Activated CD4-positive, alpha-beta T cell treated with anti-CD3 and anti-CD28 coated beads, Interleukin-2, amount 10 ng/mL, durations not matched to agents 7 days and 5 days (primary cell): ENCODE results near the gene XPO6. TPM values are rescaled to one million over a fixed set of nuclear protein-coding genes. Genes with fewer than 3 reads are reported as not detected.

Experiments
- CTCF ChIA-PET: fragments of 350-600 bp; sonication (Branson Sonifier 250); formaldehyde crosslinking; loops from one replicate; lab custom pipeline; 2021; ENCODE audit warnings: antibody characterized with exemption; lab: Charles Lee
- POLR2A ChIA-PET: fragments of 350-600 bp; sonication (Branson Sonifier 250); formaldehyde crosslinking; loops from one replicate; lab custom pipeline; 2021; ENCODE audit warnings: antibody characterized with exemption; lab: Charles Lee
- DNase-seq: peaks from one replicate; pipeline ENCODE4 v3.0.0-alpha.2; 2020
- H3K27ac Mint-ChIP-seq: one replicate; pipeline ENCODE4 v1.8.0; 2021; ENCODE audit warnings: mild to moderate bottlenecking, moderate library complexity, mixed read lengths
- H3K27me3 Mint-ChIP-seq: one replicate; pipeline ENCODE4 v1.8.0; 2021; ENCODE audit warnings: mixed read lengths
- H3K36me3 Mint-ChIP-seq: one replicate; pipeline ENCODE4 v1.8.0; 2021; ENCODE audit warnings: low read depth, mixed read lengths
- H3K4me1 Mint-ChIP-seq: one replicate; pipeline ENCODE4 v1.8.0; 2021; ENCODE audit warnings: mixed read lengths
- H3K4me3 Mint-ChIP-seq: one replicate; pipeline ENCODE4 v1.8.0; 2021; ENCODE audit warnings: mild to moderate bottlenecking, moderate library complexity, mixed read lengths
- H3K9me3 Mint-ChIP-seq: one replicate; pipeline ENCODE4 v1.8.0; 2021; ENCODE audit warnings: mixed read lengths
- total RNA-seq, 2 experiments: library from RNA; stranded (reverse); gene quantifications; one replicate each; pipeline ENCODE4 v1.2.3, GENCODE V29; 2021

Gene XPO6
- total RNA-seq, 2 experiments from 2014 or later, result 237 to 304 TPM

DNA sequence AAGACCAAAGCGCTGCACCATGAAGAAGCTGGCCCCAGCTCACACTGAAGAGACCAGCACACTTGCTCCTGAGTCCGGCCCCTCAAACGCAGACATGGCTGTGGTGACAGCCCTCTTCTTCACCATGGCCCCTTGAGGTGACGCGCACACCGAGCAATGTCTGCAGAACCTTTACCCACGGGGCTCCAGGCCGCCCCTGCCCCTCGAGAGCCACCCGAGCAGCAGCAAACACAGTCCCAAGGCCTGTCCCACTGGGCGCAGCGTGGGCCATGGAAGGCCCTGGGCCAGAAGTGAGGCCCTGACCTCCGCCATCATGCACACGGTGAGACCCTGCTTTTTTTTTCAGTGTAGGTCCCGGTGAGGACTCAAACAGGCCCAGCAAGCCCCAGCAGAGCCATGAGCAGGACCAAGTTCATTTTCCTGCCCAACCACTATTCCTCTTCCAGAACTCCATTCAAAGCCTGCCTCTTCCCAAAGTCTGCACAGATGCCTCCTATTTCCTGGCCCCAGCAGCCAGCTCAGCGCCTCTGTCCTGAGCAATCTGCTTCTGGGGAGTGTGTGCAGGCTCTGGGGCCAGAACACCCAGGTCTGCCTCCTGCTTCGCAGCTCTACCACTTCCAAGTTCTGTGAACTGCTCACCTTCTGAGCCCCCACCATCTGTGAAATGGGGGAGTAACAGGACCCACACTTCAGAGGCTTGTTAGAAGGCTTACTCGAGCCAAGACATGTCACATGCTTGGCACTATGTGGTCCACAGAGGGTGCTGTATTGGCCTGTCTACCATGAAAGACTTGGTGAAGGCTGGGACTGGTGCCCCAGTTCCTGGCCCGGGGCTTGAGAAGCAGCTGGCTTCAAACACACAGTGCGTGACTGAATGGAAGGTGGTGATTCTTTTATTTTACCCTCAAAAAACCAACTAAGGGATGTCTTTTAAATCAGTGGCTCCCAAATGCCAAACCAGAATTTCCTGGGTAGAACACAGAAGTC, 112.5 kb downstream of the XPO6 start:
- H3K27ac Mint-ChIP-seq, result no peak overlapping the region
- peaks cover 62% of the 10 kb centered on the region for H3K36me3 Mint-ChIP-seq
- no peak for DNase-seq
- ChIA-PET POLR2A (no interaction called here), CTCF (interaction anchor here (2.7 kb wide), 1 partner anchor 119 kb away, joined by 10 read pairs; no protein-coding TSS in a partner anchor)
- H3K4me1 Mint-ChIP-seq, result no peaks in the 10 kb centered on the region
- H3K9me3 Mint-ChIP-seq, result no peaks in the 10 kb centered on the region
- no peaks in the 10 kb centered on the region for H3K27me3 Mint-ChIP-seq
- H3K4me3 Mint-ChIP-seq, result no peak overlapping the region

DNA sequence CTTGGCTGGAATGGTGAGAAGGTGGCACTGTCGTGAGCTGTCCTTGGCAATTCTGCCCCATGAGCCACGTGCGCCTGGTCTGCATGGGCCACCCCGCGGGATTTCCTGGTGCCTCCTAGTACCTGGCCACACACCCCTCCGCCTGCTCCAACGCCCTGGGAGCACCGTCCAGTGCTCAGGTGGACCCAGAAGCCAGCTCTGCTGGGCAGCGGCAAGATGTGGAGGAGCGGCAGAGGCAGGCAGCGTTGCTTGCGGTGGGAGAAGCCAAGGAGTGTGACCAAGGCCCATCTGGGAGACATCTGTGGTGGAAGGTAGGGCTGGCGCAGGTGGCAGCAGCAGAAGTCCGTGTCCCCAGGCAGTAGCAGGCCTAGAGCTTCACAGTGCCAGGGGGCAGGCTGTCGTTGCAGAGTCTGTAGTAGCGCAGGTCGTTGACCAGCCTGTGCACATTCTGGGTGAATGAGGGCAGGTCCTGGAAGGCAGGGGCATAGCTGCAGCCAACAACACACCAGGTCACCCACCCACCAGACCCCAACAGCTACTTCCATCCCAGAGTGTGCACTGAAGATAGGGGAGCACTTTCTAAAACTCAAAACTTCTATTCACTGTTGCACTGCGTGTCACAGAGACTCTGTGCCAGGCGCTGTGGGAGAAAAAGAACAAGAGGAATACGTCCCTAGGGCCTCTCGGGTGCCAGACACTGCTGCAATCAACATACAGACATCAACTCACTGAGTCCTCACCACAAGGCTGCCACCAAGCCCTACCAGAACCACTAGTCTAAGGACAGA, 113.4 kb downstream of the XPO6 start:
- Mint-ChIP-seq H3K36me3 (peaks cover 53% of the 10 kb centered on the region), H3K4me3 (no peak overlapping the region), H3K27me3 (no peaks in the 10 kb centered on the region), H3K4me1 (no peaks in the 10 kb centered on the region), H3K9me3 (no peaks in the 10 kb centered on the region), H3K27ac (peak overlapping the region; percentile 2)
- ChIA-PET POLR2A (no interaction called here), CTCF (interaction anchor here (2.7 kb wide), 1 partner anchor 120 kb away, joined by 10 read pairs; no protein-coding TSS in a partner anchor)
- no peak for DNase-seq

DNA sequence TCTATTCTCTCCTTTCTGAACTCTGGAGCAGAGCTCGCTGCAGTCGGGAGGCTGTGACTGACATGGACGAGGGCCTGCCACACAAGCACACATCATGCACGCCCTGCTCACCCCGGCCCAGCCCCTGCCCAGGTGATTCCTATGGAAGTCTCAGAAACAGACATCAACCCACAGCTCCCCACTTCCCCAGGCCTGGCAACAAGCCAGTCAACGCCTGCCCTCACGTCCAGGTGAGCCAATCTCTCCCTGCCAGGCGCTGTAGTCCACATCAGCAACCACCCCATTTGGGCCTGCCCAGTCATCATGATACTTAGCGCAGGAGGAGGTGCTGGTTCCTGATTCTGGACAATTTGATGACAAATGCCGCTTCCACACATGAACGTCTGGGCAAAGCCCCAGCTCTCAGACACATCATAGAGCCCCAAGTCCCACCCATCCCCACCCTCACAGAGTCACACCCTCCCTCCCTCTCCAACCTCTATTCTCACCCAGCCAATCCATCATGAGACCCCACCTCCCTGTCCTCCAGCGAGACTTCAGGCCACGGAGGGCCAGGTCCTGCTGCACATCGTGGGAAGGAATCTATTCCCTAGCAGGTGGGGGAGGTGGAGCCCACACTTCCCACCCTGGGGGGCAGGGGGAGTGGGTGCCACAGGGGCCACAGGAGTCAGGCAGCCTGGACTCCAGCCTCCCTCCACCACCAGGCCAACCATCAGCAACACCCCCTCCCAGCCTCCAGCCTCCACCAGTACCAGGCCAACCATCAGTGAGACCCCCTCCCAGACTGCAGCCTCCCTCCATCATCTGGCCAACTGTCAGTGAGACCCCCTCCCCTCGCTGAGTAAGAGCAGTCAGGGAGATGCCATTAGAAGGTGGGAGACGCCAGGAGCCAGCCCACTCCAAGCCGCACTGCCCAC, 114.5 kb downstream of the XPO6 start:
- H3K4me3 Mint-ChIP-seq, result no peak overlapping the region
- no peaks in the 10 kb centered on the region for H3K27me3 Mint-ChIP-seq
- peak overlapping the region; percentile 31 for H3K27ac Mint-ChIP-seq
- no peaks in the 10 kb centered on the region for H3K4me1 Mint-ChIP-seq
- ChIA-PET POLR2A (no interaction called here), CTCF (interaction anchor here (2.7 kb wide), 1 partner anchor 121 kb away, joined by 10 read pairs; no protein-coding TSS in a partner anchor)
- DNase-seq, result no peak
- peaks cover 43% of the 10 kb centered on the region for H3K36me3 Mint-ChIP-seq
- no peaks in the 10 kb centered on the region for H3K9me3 Mint-ChIP-seq

DNA sequence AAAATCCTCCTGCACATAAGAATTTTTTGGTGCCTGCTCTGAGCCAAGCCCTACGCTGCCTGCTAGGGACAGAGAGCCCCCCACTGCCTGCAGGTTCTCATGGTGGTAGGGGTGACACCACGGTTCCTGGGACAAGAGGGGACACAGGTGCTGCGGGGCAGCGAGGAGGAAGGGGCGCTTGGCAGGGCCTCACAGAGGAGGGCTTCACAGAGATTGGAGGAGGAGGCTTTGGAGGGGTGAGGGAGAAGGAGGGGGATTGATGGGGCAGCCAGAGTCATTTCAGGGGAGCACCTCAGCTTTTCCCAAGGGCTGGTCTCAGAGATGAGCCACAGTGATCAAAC, 118.4 kb downstream of the XPO6 start:
- Mint-ChIP-seq H3K4me1 (no peaks in the 10 kb centered on the region), H3K36me3 (peaks cover 21% of the 10 kb centered on the region), H3K4me3 (no peak overlapping the region), H3K27ac (no peak overlapping the region), H3K9me3 (no peaks in the 10 kb centered on the region), H3K27me3 (no peaks in the 10 kb centered on the region)
- ChIA-PET CTCF (no interaction called here), POLR2A (no interaction called here)
- DNase-seq, result no peak

DNA sequence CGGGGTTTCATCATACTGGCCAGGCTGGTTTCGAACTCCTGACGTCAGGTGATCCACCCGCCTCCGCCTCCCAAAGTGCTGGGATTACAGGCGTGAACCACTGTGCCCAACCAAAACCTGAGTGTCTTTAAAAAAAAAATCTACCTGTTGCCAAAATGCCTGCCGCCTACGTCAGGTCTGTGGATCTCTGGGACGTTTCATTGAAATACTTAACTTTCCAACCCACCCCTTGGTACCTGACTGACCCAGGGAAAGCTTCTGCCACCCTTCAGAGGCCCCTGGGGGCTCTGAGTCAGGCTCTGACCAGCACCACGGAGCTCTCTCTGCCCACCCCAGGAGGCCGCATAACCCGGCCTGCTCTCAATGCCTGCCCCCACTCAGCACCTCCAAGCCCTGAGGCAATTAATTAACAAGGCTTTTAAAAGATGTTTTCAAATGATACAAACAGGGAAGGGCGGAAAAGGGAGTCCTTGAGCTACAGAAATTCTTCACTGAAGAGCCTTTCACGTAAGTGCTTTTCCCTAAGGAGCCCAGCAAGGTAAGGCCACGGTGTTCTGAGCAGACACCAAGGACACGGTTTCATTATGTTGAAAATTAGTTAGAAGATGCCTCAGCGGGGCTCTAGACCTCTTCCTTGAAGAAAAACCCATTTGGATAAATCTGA, 118.9 kb downstream of the XPO6 start:
- ChIA-PET POLR2A (no interaction called here), CTCF (no interaction called here)
- H3K36me3 Mint-ChIP-seq, result peaks cover 16% of the 10 kb centered on the region

DNA sequence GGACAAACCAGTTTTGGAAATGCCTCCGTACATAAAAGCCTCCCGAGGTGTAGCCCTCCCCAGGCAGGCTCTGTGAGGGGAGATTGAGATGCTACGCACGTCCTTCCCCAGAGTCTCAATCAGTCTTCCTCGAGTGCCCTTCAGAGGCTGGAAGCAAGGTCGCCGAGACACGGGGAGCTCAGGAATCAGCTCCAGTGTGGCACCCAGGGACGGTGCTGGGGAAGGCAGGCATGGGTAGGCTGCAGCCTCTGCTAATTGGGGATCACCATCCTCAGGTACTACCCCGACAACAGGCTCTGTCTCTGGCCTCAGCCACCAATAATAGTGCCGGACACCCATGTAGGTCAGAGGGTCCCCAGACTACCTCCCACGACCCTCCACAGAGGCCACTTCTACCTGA, 120.1 kb downstream of the XPO6 start:
- CTCF ChIA-PET, result interaction anchor here (0.9 to 1.4 kb wide), 2 partner anchors 9 to 15 kb away, joined by 3 read pairs; no protein-coding TSS in a partner anchor
- H3K4me1 Mint-ChIP-seq, result no peaks in the 10 kb centered on the region

More for the DNA sequence above, 118.9 kb downstream of the XPO6 start:
- no peak overlapping the region for H3K4me3 Mint-ChIP-seq
- H3K9me3 Mint-ChIP-seq, result no peaks in the 10 kb centered on the region
- H3K4me1 Mint-ChIP-seq, result no peaks in the 10 kb centered on the region
- H3K27ac Mint-ChIP-seq, result peak overlapping the region; percentile 5
- DNase-seq, result no peak
- H3K27me3 Mint-ChIP-seq, result no peaks in the 10 kb centered on the region

DNA sequence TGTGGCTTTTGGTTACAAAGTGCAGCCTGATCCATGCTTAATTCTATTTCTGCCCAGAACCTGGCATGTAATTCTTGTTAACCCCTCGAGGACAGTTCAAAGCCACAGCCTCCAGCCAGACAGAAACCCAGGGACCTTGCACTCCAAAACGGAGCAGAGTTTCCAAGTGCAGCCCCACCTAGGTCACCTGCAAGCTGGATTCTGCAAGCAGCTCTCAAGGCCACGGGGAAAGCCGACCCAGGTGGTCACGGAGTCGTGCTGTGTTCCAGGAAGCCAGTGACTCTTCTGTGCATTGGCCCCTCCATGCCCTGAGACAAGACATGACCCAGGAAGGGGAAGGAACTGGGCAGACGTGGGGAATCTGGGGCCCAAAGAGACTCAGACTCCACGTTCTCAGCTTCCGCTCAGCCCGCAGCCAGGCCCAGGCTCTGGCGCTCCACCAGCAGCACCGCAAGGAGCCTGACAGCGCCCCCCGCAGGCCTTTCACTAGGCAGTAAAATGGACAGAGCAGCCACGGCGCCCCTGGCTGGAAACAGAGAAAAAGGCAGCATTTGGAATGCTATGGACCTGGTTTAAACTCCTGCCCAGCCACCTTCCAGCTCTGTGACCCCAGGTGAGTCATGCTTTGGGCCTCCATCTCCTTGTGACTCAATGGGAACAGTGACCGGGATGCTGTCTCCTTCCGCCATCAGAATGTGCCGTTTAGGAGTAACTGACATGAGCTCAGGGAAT, 121.0 kb downstream of the XPO6 start:
- no peaks in the 10 kb centered on the region for H3K27me3 Mint-ChIP-seq
- peaks cover 2% of the 10 kb centered on the region for H3K36me3 Mint-ChIP-seq
- peak overlapping the region; percentile 36 for H3K27ac Mint-ChIP-seq
- no peak for DNase-seq
- no peak overlapping the region for H3K4me3 Mint-ChIP-seq
- CTCF ChIA-PET, result interaction anchor here (1.4 kb wide), 1 partner anchor 14 kb away, joined by 3 read pairs; no protein-coding TSS in a partner anchor
- H3K9me3 Mint-ChIP-seq, result no peaks in the 10 kb centered on the region
- no peaks in the 10 kb centered on the region for H3K4me1 Mint-ChIP-seq
- POLR2A ChIA-PET, result no interaction called here

More for the DNA sequence above, 120.1 kb downstream of the XPO6 start:
- no peak for DNase-seq
- POLR2A ChIA-PET, result no interaction called here
- Mint-ChIP-seq H3K27me3 (no peaks in the 10 kb centered on the region), H3K9me3 (no peaks in the 10 kb centered on the region), H3K36me3 (peaks cover 5% of the 10 kb centered on the region), H3K4me3 (no peak overlapping the region), H3K27ac (no peak overlapping the region)

DNA sequence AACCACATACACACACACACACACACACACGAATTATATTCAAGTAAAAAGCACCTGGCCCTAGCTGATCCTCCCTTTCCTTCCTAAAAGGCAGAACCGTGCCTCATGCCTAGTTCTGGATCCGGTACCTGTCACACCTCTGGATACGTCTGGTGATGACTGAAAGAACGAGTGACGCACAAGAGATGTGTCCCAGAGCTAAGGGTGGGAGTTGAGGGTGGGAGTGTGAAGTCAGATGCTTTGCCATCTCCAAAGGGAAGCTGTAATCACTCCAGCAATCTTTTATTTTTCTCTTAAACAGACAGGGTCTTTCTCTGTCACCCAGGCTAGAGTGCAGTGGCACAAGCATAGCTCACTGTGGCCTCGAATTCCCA, 121.8 kb downstream of the XPO6 start:
- Mint-ChIP-seq H3K4me3 (no peak overlapping the region), H3K27ac (no peak overlapping the region), H3K4me1 (no peaks in the 10 kb centered on the region), H3K9me3 (no peaks in the 10 kb centered on the region), H3K36me3 (peaks cover 2% of the 10 kb centered on the region), H3K27me3 (no peaks in the 10 kb centered on the region)
- CTCF ChIA-PET, result no interaction called here
- POLR2A ChIA-PET, result no interaction called here
- DNase-seq, result no peak

DNA sequence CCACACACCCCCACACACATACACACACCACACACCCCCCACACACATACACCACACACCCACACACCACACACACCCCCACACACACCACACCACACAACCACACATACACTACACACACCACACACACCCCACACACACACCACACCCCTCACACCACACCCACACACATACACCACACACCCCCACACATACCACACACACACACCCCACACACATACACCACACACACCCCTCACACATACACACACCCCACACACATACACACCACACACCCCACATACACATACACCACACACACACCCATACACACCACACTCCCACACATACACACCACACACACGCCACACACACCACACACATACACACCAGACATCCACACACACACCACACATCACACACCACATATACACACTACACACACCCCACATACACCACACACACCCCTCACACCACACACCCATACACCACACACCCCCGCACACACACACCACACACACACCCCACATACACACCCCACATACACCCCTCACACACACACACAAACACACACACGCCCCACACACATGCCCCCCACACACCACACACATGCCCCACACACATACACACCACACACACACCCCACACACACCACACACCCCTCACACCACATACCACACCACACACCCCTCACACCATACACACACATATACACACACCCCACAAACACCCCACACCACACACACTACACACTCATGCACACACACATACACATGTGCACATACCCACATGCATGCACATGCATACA, 122.4 kb downstream of the XPO6 start:
- H3K27ac Mint-ChIP-seq, result no peak overlapping the region
- no peak overlapping the region for H3K4me3 Mint-ChIP-seq
- ChIA-PET CTCF (no interaction called here), POLR2A (no interaction called here)
- H3K4me1 Mint-ChIP-seq, result no peaks in the 10 kb centered on the region
- peaks cover 2% of the 10 kb centered on the region for H3K36me3 Mint-ChIP-seq
- no peak for DNase-seq
- no peaks in the 10 kb centered on the region for H3K9me3 Mint-ChIP-seq
- H3K27me3 Mint-ChIP-seq, result no peaks in the 10 kb centered on the region

DNA sequence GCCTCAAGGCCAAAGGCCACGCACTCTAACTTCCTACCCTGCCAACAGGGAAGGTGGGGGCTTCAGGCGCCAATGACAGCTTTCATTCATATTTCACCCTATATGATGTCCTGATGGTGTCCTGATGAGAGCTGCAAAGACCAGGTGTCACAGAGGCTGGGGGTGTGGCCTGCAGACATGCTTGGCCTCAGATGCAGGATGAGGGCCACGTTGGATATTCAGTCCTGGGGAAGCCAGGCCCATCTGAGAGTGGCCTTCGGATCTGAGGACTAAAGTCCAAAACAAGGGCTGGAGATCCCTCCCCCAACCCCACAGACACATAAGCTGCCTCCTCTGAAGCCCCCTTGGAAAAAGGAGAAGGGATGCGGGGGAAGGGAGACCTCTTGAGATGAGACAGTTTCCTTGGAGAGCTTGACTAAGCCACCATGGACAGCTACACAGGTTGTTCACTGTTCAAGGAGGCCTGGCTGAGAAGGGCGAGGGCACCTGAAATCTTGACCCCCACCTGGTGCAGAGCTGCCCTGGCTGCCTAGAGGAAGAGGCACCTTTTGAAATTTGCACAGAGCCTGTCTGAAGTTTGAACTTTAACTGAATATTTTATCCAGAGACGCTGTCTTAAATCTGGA, 124.0 kb downstream of the XPO6 start:
- H3K27me3 Mint-ChIP-seq, result no peaks in the 10 kb centered on the region
- H3K36me3 Mint-ChIP-seq, result peaks cover 2% of the 10 kb centered on the region
- H3K4me3 Mint-ChIP-seq, result no peak overlapping the region
- no peak for DNase-seq
- CTCF ChIA-PET, result interaction anchor here (1.2 kb wide), 1 partner anchor 225 kb away, joined by 3 read pairs; no protein-coding TSS in a partner anchor
- H3K27ac Mint-ChIP-seq, result no peak overlapping the region
- H3K4me1 Mint-ChIP-seq, result no peaks in the 10 kb centered on the region
- no peaks in the 10 kb centered on the region for H3K9me3 Mint-ChIP-seq
- POLR2A ChIA-PET, result no interaction called here
